SH-SY5Y (cell line): Measurements from ENCODE around the gene MAP2K6.

ENCODE experiments used
- GATA2 ChIP-seq: IDR thresholded peaks from 2 replicates; pipeline ENCODE4 v1.6.1; 2011; ENCODE audit warnings: mild to moderate bottlenecking, low read depth, low read length
- GATA3 ChIP-seq: IDR thresholded peaks from 2 replicates; pipeline ENCODE4 v1.6.1; 2011; ENCODE audit warnings: low read depth, mild to moderate bottlenecking, low read length, moderate library complexity

- TF ChIP-seq GATA2, result no peak
- TF ChIP-seq GATA3, result no peak
These were observed 41.4 kb upstream of the MAP2K6 start for GRCh38 chr17:69373069-69373468.
